Activated naive CD8-positive, alpha-beta T cell treated with anti-CD3 and anti-CD28 coated beads for 36 hours (primary cell): Measurements from ENCODE around the gene CAPS. TPM values are rescaled to one million over a fixed set of nuclear protein-coding genes. Genes with fewer than 3 reads are reported as not detected.

Experiments
- DNase-seq: peaks from one replicate; pipeline ENCODE4 v3.0.0; 2021
- H3K27ac Mint-ChIP-seq: one replicate; pipeline ENCODE4 v1.8.0; 2022; ENCODE audit warnings: mild to moderate bottlenecking, moderate library complexity, mixed read lengths
- H3K27me3 Mint-ChIP-seq: one replicate; pipeline ENCODE4 v1.8.0; 2022; ENCODE audit warnings: mild to moderate bottlenecking, mixed read lengths
- H3K36me3 Mint-ChIP-seq: one replicate; pipeline ENCODE4 v1.8.0; 2021; ENCODE audit warnings: mild to moderate bottlenecking, mixed read lengths
- H3K4me1 Mint-ChIP-seq: one replicate; pipeline ENCODE4 v1.8.0; 2021; ENCODE audit warnings: mixed read lengths
- H3K4me3 Mint-ChIP-seq: one replicate; pipeline ENCODE4 v1.8.0; 2022; ENCODE audit warnings: mild to moderate bottlenecking, moderate library complexity, mixed read lengths
- H3K9me3 Mint-ChIP-seq: one replicate; pipeline ENCODE4 v1.8.0; 2022; ENCODE audit warnings: mixed read lengths
- total RNA-seq, 2 experiments: library from RNA; stranded (reverse); gene quantifications; one replicate each; pipeline ENCODE4 v1.2.3, GENCODE V29; 2021

Gene CAPS
- total RNA-seq, 2 experiments from 2014 or later, result 1.9 to 2.6 TPM

GRCh38 chr19:5932146-5932545 lies 18.1 kb downstream of the CAPS start:
- Mint-ChIP-seq H3K4me1 (no peaks in the 10 kb centered on the region), H3K27ac (no peak overlapping the region)

GRCh38 chr19:5932609-5933262 lies 18.7 kb downstream of the CAPS start:
- H3K4me1 Mint-ChIP-seq, result no peaks in the 10 kb centered on the region
- no peaks in the 10 kb centered on the region for H3K9me3 Mint-ChIP-seq
- H3K27ac Mint-ChIP-seq, result no peak overlapping the region
- H3K4me3 Mint-ChIP-seq, result no peak overlapping the region
- H3K36me3 Mint-ChIP-seq, result peaks cover 11% of the 10 kb centered on the region
- no peaks in the 10 kb centered on the region for H3K27me3 Mint-ChIP-seq
- no peak for DNase-seq

More at GRCh38 chr19:5932146-5932545, 18.1 kb downstream of the CAPS start:
- H3K36me3 Mint-ChIP-seq, result peaks cover 11% of the 10 kb centered on the region
- no peaks in the 10 kb centered on the region for H3K27me3 Mint-ChIP-seq
- no peak overlapping the region for H3K4me3 Mint-ChIP-seq
- H3K9me3 Mint-ChIP-seq, result no peaks in the 10 kb centered on the region
- no peak for DNase-seq

- H3K4me3 Mint-ChIP-seq, result no peak overlapping the region
- H3K27me3 Mint-ChIP-seq, result no peaks in the 10 kb centered on the region
- H3K36me3 Mint-ChIP-seq, result peaks cover 11% of the 10 kb centered on the region
- H3K4me1 Mint-ChIP-seq, result no peaks in the 10 kb centered on the region
- no peak for DNase-seq
- H3K27ac Mint-ChIP-seq, result no peak overlapping the region
- H3K9me3 Mint-ChIP-seq, result no peaks in the 10 kb centered on the region
Measured at GRCh38 chr19:5933391-5934068, 19.5 kb downstream of the CAPS start.

- no peak for DNase-seq
- H3K4me1 Mint-ChIP-seq, result no peaks in the 10 kb centered on the region
- H3K27me3 Mint-ChIP-seq, result no peaks in the 10 kb centered on the region
- H3K36me3 Mint-ChIP-seq, result peaks cover 11% of the 10 kb centered on the region
- H3K4me3 Mint-ChIP-seq, result no peak overlapping the region
- no peaks in the 10 kb centered on the region for H3K9me3 Mint-ChIP-seq
- no peak overlapping the region for H3K27ac Mint-ChIP-seq
Measured at GRCh38 chr19:5934069-5934401, 20.0 kb downstream of the CAPS start.

GRCh38 chr19:5934774-5935472 lies 20.9 kb downstream of the CAPS start:
- H3K27me3 Mint-ChIP-seq, result no peaks in the 10 kb centered on the region
- H3K27ac Mint-ChIP-seq, result peak overlapping the region; percentile 58
- DNase-seq, result no peak
- H3K4me1 Mint-ChIP-seq, result no peaks in the 10 kb centered on the region
- H3K4me3 Mint-ChIP-seq, result no peak overlapping the region
- no peaks in the 10 kb centered on the region for H3K9me3 Mint-ChIP-seq
- H3K36me3 Mint-ChIP-seq, result peaks cover 11% of the 10 kb centered on the region

GRCh38 chr19:5935473-5936291 lies 21.6 kb downstream of the CAPS start:
- DNase-seq, result no peak
- H3K4me3 Mint-ChIP-seq, result no peak overlapping the region
- no peaks in the 10 kb centered on the region for H3K9me3 Mint-ChIP-seq
- H3K27ac Mint-ChIP-seq, result peak overlapping the region; percentile 69
- H3K27me3 Mint-ChIP-seq, result no peaks in the 10 kb centered on the region
- H3K4me1 Mint-ChIP-seq, result no peaks in the 10 kb centered on the region
- peaks cover 11% of the 10 kb centered on the region for H3K36me3 Mint-ChIP-seq

- Mint-ChIP-seq H3K4me3 (no peak overlapping the region), H3K27me3 (no peaks in the 10 kb centered on the region), H3K36me3 (peaks cover 11% of the 10 kb centered on the region), H3K27ac (no peak overlapping the region), H3K9me3 (no peaks in the 10 kb centered on the region), H3K4me1 (no peaks in the 10 kb centered on the region)
- DNase-seq, result no peak
Measured at GRCh38 chr19:5936292-5936592, 22.2 kb downstream of the CAPS start.

GRCh38 chr19:5937550-5937949 lies 23.5 kb downstream of the CAPS start:
- H3K27me3 Mint-ChIP-seq, result no peaks in the 10 kb centered on the region
- H3K4me3 Mint-ChIP-seq, result no peak overlapping the region
- H3K4me1 Mint-ChIP-seq, result no peaks in the 10 kb centered on the region
- H3K27ac Mint-ChIP-seq, result no peak overlapping the region
- H3K36me3 Mint-ChIP-seq, result peaks cover 11% of the 10 kb centered on the region
- H3K9me3 Mint-ChIP-seq, result no peaks in the 10 kb centered on the region
- no peak for DNase-seq

GRCh38 chr19:5940260-5941208 lies 26.5 kb downstream of the CAPS start:
- H3K4me3 Mint-ChIP-seq, result no peak overlapping the region
- peaks cover 23% of the 10 kb centered on the region for H3K4me1 Mint-ChIP-seq
- no peak for DNase-seq
- H3K27me3 Mint-ChIP-seq, result no peaks in the 10 kb centered on the region
- H3K36me3 Mint-ChIP-seq, result peaks cover 12% of the 10 kb centered on the region
- no peak overlapping the region for H3K27ac Mint-ChIP-seq
- H3K9me3 Mint-ChIP-seq, result no peaks in the 10 kb centered on the region

- no peak for DNase-seq
- Mint-ChIP-seq H3K4me1 (peaks cover 29% of the 10 kb centered on the region), H3K9me3 (no peaks in the 10 kb centered on the region), H3K36me3 (peaks cover 10% of the 10 kb centered on the region), H3K4me3 (no peak overlapping the region), H3K27me3 (no peaks in the 10 kb centered on the region), H3K27ac (no peak overlapping the region)
Measured at GRCh38 chr19:5941673-5942072, 27.6 kb downstream of the CAPS start.

- Mint-ChIP-seq H3K4me3 (no peak overlapping the region), H3K36me3 (peaks cover 16% of the 10 kb centered on the region), H3K27ac (no peak overlapping the region), H3K9me3 (no peaks in the 10 kb centered on the region), H3K4me1 (peaks cover 37% of the 10 kb centered on the region), H3K27me3 (no peaks in the 10 kb centered on the region)
- DNase-seq, result no peak
Measured at GRCh38 chr19:5943045-5943444, 29.0 kb downstream of the CAPS start.

- H3K27me3 Mint-ChIP-seq, result no peaks in the 10 kb centered on the region
- peaks cover 40% of the 10 kb centered on the region for H3K4me1 Mint-ChIP-seq
- no peak overlapping the region for H3K4me3 Mint-ChIP-seq
- H3K9me3 Mint-ChIP-seq, result no peaks in the 10 kb centered on the region
- no peak overlapping the region for H3K27ac Mint-ChIP-seq
- no peak for DNase-seq
- H3K36me3 Mint-ChIP-seq, result peaks cover 17% of the 10 kb centered on the region
Measured at GRCh38 chr19:5943623-5944022, 29.6 kb downstream of the CAPS start.

GRCh38 chr19:5947435-5947834 lies 33.4 kb downstream of the CAPS start:
- H3K4me1 Mint-ChIP-seq, result peaks cover 76% of the 10 kb centered on the region
- no peak for DNase-seq
- H3K27ac Mint-ChIP-seq, result peak overlapping the region; percentile 54
- peaks cover under 1% of the 10 kb centered on the region for H3K9me3 Mint-ChIP-seq
- H3K27me3 Mint-ChIP-seq, result no peaks in the 10 kb centered on the region
- H3K4me3 Mint-ChIP-seq, result no peak overlapping the region
- H3K36me3 Mint-ChIP-seq, result peaks cover 43% of the 10 kb centered on the region
